C4-2B (cell line): Measurements from ENCODE around the gene SSBP1.

ENCODE experiments used
- ZFX ChIP-seq: fragments of 450-650 bp; IDR thresholded peaks from 2 replicates; pipeline ENCODE4 v1.6.1; 2017
- TF ChIP-seq, protein P1 (sequence below): fragments of 450-650 bp; conservative IDR thresholded peaks from 2 replicates; pipeline ENCODE4 v1.5.1; 2017; ENCODE audit warnings: mild to moderate bottlenecking

DNA sequence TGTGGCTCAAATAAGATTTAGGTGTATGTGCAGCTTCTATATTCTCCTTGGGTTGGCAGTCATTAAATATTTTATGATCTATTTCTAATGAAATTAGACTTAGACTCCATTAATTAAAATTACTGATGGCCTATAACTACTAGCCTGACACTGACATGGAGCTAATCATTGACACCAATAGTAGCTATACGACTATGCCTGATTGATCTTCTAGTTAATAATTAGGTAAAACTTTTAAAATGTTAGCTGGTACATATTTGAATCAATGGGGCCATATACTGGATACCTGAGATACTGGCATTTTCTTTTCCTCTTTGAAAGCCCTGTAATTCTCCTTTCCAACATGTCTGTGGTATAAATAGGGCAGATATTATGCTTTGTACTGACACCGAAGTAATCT, 15.6 kb upstream of the SSBP1 start:
- TF ChIP-seq, protein P1, sequence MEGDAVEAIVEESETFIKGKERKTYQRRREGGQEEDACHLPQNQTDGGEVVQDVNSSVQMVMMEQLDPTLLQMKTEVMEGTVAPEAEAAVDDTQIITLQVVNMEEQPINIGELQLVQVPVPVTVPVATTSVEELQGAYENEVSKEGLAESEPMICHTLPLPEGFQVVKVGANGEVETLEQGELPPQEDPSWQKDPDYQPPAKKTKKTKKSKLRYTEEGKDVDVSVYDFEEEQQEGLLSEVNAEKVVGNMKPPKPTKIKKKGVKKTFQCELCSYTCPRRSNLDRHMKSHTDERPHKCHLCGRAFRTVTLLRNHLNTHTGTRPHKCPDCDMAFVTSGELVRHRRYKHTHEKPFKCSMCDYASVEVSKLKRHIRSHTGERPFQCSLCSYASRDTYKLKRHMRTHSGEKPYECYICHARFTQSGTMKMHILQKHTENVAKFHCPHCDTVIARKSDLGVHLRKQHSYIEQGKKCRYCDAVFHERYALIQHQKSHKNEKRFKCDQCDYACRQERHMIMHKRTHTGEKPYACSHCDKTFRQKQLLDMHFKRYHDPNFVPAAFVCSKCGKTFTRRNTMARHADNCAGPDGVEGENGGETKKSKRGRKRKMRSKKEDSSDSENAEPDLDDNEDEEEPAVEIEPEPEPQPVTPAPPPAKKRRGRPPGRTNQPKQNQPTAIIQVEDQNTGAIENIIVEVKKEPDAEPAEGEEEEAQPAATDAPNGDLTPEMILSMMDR: no peak
- no peak for TF ChIP-seq ZFX
